HG03039 (cell line): ENCODE results near the gene KLHL36.
A peak's percentile ranks its signal among the peaks of the same experiment; 100 is the strongest.
"Not testable (repeated sequence)": the region's sequence is repeated elsewhere in the genome, so short reads cannot be mapped to it uniquely, and the experiment has no call there.

Source experiments
- ATAC-seq: cut with Tn5 transposase; IDR thresholded peaks from one replicate; pipeline ENCODE4 v1.9.1; 2021; ENCODE audit warnings: mild to moderate bottlenecking, moderate library complexity; ENCODE audit not compliant: unreplicated experiment

The KLHL36 gene

DNA sequence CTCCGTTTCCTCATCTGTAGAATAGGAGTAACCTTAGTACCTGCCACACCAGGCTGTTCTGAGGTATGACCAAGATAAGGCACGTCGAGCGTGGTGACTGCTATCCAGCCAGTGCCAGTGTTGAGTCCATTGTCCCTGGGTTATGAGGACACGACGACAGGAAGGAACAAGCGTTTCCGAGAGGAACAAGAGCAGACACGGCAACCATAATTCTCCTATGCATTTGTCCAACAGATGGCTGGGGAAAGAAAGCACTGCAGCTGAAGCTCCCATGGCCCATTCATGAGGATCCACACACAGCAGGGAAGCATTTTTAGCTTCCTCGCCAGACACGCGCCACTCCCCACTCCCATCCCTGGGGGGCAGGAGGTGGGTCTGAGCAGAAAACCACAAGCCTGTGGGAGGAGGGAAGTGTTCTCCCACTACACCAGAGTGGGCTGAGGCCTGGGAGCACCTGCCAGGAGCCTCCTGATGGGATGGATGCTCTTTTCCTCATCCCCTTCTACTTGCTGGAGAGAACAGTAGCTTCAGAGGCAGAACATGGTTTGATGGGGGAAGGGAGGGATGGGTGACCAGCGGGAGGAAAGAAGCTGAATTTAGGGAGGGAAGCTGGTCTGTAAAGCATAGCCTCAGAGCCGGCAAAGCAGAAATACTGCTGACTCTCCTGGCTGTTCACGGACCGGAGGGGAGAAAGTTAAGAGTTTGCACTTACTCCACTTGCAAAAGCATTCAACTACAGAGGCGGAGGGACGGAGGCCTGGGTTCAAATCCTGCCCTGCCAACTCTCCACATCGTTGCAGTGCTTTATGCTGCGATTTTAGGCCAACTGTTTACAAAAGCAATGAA is 33.1 kb upstream of the KLHL36 start:
- ATAC-seq = no peak

DNA sequence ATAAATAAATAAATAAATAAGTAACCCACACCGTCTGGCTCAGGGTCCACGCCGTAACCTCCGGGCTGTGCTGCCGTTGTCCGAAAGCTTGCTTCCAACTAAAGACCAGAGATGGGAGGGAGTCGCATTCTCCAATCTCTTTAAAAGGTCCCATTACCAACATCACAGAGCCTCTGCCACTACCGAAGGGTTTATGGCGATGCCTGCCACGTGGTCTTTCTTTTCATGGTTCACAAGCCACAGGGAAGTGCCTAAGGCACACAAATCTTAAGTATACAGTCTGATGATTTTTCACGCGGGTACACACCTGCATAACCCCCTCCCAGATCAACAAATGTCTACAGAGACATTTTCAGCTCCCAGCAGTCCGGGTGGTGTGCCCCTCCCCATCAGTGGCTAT is 31.8 kb upstream of the KLHL36 start:
- ATAC-seq = no peak

DNA sequence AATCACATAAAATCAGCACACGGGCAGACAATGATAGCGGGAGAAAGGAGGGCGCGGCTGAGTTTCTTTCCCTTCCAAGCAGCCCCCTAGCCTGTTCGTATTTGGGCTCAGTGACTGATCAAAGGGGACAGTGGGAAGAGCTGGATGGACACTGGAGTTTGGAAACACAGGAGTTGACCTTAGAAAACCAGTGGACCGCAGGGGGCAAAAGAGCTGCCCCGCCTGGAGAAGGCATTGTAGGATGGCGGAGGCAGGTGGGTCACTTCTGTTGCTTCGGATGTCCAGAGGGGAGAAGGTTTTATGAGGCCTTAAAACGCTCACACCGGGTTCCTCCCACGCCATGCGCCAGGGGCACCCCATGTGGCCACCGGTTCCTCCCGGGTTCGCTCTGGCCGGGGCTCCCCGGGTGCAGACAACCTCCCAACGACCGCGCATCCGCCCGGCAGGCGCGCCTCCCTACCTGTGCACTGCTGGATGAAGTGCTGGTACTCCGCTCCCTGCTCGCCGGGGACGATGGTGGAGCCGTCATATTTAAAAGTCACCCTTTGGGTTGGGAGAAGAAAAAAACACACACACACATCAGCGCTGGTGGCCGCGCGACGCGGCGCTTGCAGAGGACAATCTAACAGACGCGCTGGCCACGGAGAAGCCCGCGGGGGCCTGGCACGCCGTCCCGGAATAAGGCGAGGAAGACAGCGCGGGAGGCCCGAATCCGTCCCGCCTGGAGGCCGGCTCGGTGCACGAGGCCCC is 31.1 kb upstream of the KLHL36 start:
- peak; percentile 21 for ATAC-seq

DNA sequence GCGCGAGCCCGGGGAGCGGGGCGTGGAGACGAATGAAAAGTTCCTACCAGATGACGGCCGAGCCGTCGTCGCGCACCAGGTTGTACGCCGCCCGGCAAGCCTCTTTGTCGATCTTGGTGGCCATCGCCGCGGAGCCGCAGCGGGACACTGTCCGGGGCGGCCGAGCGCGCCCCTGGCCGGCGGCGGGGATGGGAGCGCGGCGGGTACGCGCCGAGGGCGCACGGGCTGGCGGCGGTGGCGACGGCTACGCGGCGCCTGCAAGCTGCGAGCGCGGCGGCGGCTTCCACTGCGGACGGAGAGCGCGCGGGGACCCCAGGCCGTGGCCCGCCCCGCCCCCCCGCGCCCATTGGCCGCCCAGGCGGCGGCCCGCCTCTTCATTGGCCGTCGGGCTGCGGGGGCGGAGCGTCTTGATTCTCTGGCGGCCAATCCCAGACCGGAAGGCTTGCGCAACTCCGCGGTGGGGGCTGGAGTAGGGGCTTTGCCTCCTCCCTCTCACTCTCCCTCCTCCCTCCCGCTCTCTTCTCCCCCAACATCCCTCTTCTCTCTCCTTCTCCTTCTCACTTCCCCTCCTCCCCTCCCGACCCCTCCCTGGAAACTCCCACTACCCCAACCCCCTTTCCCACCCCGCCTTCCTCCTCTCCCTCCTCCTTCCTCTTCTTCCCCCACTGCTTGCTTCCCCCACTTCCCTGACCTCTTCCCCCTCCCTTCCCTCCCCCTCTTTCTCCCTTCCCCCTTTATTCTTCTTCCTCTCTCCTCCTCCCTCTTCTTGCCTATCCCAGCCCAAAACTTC is 30.3 kb upstream of the KLHL36 start, which contains the start of gene COTL1:
TSS of gene COTL1 (minus strand) at position 288 of the 790 bp plus-strand sequence. CDS start at position 124, 164 bp downstream.
- ATAC-seq = peak; percentile 74

GRCh38 chr16:84618581-84619460 is 29.5 kb upstream of the KLHL36 start:
- ATAC-seq = no peak

GRCh38 chr16:84620913-84621312 is 27.4 kb upstream of the KLHL36 start:
- not testable (repeated sequence) for ATAC-seq

GRCh38 chr16:84625556-84625955 is 22.8 kb upstream of the KLHL36 start:
- ATAC-seq = no peak

- ATAC-seq = no peak
These were observed 20.0 kb upstream of the KLHL36 start for GRCh38 chr16:84628226-84628731.

DNA sequence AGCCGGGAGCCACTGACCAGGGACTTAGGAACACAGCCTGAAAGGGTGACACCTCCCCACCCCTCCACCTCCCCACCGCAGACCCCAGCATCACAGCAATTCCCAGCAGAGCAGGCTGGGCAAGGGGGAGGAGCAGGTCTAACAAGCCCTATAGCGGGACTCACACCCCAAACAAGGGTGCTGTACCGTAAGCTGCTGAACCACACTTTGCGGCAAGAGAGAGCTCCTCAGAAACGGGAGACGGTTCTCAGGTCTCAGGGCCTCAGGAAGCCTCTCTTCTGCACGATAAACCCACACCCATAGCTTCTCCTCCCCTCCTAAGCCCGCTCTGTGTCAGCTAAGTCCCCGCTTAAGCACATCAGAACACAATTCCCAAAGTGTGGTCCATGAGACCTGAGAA is 18.7 kb upstream of the KLHL36 start:
- ATAC-seq = no peak

DNA sequence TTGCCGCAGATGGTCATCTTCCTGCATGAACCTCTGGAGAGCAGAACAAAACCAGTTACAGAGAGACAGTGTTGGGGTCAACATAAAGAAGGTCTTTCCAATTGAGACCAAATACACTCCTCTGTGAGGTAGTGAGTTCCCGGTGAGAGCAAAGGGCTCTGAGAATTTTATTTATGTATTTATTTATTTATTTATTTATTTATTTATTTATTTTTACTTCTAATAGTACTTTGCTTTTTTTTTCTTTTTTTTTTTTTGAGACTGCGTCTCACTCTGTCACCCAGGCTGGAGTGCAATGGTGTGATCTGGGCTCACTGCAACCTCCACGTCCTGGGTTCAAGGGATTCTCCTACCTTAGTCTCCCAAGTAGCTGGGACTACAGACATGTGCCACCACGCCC is 18.3 kb upstream of the KLHL36 start:
- no peak for ATAC-seq

DNA sequence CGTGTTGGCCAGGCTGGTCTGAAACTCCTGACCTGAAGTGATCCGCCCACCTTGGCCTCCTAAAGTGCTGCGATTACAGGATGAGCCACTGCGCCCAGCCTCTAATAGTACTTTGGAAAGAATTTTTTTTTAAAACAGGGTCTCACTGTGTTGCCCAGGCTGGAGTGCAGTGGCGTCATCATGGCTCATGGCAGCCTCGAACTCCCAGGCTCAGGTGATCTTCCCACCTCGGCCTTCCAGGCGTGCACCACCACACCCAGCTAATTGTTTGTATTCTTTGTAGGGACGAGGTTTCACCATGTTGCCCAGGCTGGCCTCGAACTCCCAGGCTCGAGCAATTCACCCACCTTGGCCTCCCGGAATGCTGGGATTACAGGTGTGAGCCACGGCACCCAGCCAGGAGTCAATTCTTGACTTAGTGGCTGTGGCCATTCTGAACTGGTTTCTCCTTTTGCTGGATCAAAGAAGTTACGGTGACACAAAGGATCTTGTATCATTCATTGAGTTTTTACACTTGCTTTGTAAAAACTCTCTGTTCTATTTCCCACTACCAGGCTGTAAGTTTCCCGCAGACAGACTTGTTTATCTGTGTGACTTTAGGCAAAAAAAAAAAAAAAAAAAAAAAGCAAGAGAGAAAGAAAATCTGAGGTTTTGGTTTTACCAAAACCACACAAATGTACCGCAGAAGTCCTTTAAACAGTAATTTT is 17.7 kb upstream of the KLHL36 start:
- no peak for ATAC-seq

- no peak for ATAC-seq
These were observed 17.2 kb upstream of the KLHL36 start for GRCh38 chr16:84631153-84631466.

DNA sequence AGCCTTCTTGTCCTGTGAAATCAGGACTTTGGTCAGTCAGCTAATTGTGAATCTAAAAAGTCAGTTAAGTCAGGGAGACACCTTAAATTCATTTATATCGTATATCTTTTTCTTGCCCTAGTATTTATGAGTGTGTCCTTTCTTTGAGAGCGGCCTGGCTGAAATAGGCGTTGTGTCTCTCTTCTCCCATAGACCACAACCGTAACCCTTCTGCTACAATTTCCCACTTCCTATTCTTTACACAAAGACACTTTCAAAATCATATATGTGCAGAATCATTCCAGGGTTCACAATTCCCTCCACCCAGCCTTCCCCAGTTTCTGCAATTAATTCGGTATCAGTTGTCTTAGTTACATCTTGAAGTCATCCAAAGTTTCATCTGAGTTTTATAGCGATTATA is 16.4 kb upstream of the KLHL36 start:
- ATAC-seq = no peak

DNA sequence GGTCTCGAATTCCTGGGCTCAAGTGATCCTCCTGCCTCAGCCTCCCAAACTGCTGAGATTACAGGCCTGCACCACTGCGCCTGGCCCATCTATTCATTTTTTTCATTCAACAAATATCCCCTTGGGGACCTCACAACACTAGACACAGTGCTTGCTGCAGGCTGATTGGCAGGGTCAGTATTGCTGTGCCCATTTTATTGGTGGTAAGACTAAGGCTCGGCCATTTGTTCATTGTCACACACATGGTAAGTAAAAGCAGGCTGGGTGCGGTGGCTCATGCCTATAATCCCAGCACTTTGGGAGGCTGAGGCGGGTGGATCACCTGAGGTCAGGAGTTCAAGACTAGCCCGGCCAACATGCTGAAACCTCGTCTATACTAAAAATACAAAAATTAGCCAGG is 15.4 kb upstream of the KLHL36 start:
- ATAC-seq = not testable (repeated sequence)

DNA sequence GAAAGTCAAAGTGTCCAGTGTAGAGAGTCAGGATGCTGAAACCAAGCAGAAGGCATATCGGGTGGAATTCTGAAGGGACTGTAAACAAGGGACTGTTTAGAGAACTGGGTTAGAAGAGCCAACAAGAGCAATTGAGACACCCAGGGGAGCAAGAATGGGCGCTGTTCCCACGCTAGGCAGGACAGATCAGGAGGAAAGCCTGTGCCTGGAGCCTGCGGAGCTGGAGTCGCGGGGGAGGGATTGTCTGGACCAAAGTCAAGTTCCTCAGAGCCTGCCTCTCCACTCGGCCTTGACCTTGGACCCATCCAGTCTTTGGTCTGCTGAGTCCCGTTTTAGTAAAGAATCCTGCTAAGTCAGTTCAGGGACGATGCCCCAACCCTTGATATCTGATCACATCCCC is 14.7 kb upstream of the KLHL36 start:
- no peak for ATAC-seq

- no peak for ATAC-seq
These were observed 12.6 kb upstream of the KLHL36 start for GRCh38 chr16:84635702-84636101.

DNA sequence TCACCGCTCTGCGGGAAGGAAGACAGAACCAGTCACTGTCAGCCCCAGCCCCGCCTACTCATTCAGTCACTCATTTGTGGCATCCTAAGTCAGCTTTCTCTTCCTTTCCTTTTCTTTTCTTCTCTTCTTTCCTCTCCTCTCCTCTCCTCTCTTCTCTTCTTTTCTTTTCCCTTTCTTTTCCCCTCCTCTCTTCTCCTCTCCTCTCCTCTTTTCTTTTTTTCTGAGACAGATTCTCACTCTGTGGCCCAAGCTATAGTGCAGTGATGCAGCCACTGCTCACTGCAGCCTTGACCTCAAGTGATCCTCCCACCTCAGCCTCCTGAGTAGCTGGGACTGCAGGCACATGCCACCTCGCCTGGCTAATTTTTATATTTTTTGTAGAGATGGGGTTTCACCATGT is 10.6 kb upstream of the KLHL36 start:
- no peak for ATAC-seq

DNA sequence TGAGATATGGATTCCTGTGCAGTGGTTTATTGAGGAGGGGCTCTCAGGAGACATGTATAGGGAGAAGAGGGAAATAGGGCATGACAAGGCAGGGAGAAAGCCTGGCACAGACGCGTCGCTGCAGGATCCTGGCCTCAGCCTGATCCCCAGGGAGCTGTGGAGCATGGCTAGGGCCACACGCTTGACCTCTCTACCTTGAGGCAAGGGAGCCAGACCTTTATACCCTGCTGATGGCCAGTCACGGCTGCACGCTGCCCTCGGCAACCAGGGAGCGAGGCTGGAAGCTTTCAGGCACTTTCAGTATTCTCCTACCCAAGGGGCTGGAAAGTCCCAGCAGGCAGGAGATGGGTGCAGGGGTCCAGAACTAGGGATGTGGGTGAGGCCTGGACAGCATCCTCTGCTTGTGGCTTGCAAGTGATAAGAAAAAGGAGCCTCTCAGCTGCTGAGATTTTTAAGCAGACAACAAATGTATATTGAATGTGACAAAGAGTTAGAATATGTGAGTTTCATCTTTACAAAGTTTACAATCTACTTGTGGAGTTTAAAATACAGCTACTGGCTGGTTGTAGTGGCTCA is 10.0 kb upstream of the KLHL36 start:
- no peak for ATAC-seq

GRCh38 chr16:84640145-84640544 is 8.2 kb upstream of the KLHL36 start:
- ATAC-seq = no peak
